Measurements from ENCODE around the gene TRIO. TPM values are rescaled to one million over a fixed set of nuclear protein-coding genes. Genes with fewer than 3 reads are reported as not detected.

TRIO gene
- total RNA-seq, 6 donors from 2014 or later, result 138 to 408 (median 156) TPM

GRCh38 chr5:14193496-14193895, 50.4 kb downstream of the TRIO start:
- Histone ChIP-seq H3K27me3 (no peaks in the 10 kb centered on the region), H3K4me3 (no peak overlapping the region), H3K36me3 (no peaks in the 10 kb centered on the region), H3K4me1 (peaks cover 12 to 38% (median 20%) of the 10 kb centered on the region in 4 donors), H3K27ac (no peak overlapping the region), H3K9me3 (no peaks in the 10 kb centered on the region)
- ATAC-seq (ENCODE audit: low FRiP score in 2 of 2) (no peak), DNase-seq (no peak)
- no peak for TF ChIP-seq CTCF (IDR thresholded peaks at IDR 0.05)
- TF ChIP-seq EP300 (IDR thresholded peaks at IDR 0.05), result no peak
- no peak for TF ChIP-seq POLR2A (IDR thresholded peaks at IDR 0.05)
- 74 to 86% methylated on average over 4 of the region's 4 CpGs for WGBS, 2 donors

GRCh38 chr5:14195588-14195987, 52.4 kb downstream of the TRIO start:
- TF ChIP-seq CTCF (IDR thresholded peaks at IDR 0.05), result no peak
- no peak for TF ChIP-seq POLR2AphosphoS5 (IDR thresholded peaks at IDR 0.05)
- no peak for TF ChIP-seq EP300 (IDR thresholded peaks at IDR 0.05)
- TF ChIP-seq POLR2A (IDR thresholded peaks at IDR 0.05), result no peak
- H3K4me1 ChIP-seq, result peaks cover 4 to 28% (median 9%) of the 10 kb centered on the region in 4 donors
- H3K36me3 ChIP-seq, result no peaks in the 10 kb centered on the region
- WGBS, 2 donors, result 85 to 86% methylated on average over 5 of the region's 5 CpGs
- no peak overlapping the region for H3K27ac ChIP-seq
- ATAC-seq (ENCODE audit: low FRiP score in 2 of 2), result no peak
- H3K27me3 ChIP-seq, result no peaks in the 10 kb centered on the region
- no peak for DNase-seq
- H3K9me3 ChIP-seq, result no peaks in the 10 kb centered on the region
- no peak overlapping the region for H3K4me3 ChIP-seq

GRCh38 chr5:14197056-14197455, 53.9 kb downstream of the TRIO start:
- no peak for ATAC-seq (ENCODE audit: low FRiP score in 2 of 2)
- DNase-seq, result no peak
- H3K4me1 ChIP-seq, result peaks cover 0 to 21% (median 13%) of the 10 kb centered on the region in 4 donors

GRCh38 chr5:14199902-14200301, 56.8 kb downstream of the TRIO start:
- no peak overlapping the region for H3K27ac ChIP-seq
- 79 to 83% methylated on average over 6 of the region's 6 CpGs for WGBS, 2 donors
- peaks cover 16 to 34% (median 28%) of the 10 kb centered on the region in 4 donors for H3K4me1 ChIP-seq
- H3K27me3 ChIP-seq, result no peaks in the 10 kb centered on the region
- no peak for TF ChIP-seq CTCF (IDR thresholded peaks at IDR 0.05)
- TF ChIP-seq EP300 (IDR thresholded peaks at IDR 0.05), result no peak
- TF ChIP-seq POLR2A (IDR thresholded peaks at IDR 0.05), result no peak
- TF ChIP-seq POLR2AphosphoS5 (IDR thresholded peaks at IDR 0.05), result no peak
- H3K9me3 ChIP-seq, result no peaks in the 10 kb centered on the region
- H3K4me3 ChIP-seq, result no peak overlapping the region
- DNase-seq (no peak), ATAC-seq (ENCODE audit: low FRiP score in 2 of 2) (no peak)
- H3K36me3 ChIP-seq, result no peaks in the 10 kb centered on the region

More at GRCh38 chr5:14197056-14197455, 53.9 kb downstream of the TRIO start:
- Histone ChIP-seq H3K36me3 (no peaks in the 10 kb centered on the region), H3K4me3 (no peak overlapping the region), H3K27ac (no peak overlapping the region), H3K27me3 (no peaks in the 10 kb centered on the region), H3K9me3 (no peaks in the 10 kb centered on the region)
- WGBS, 2 donors, result 68 to 69% methylated on average over 5 of the region's 5 CpGs
- TF ChIP-seq POLR2AphosphoS5 (IDR thresholded peaks at IDR 0.05), result no peak
- no peak for TF ChIP-seq EP300 (IDR thresholded peaks at IDR 0.05)
- no peak for TF ChIP-seq POLR2A (IDR thresholded peaks at IDR 0.05)
- TF ChIP-seq CTCF (IDR thresholded peaks at IDR 0.05), result no peak

GRCh38 chr5:14200312-14200990, 57.3 kb downstream of the TRIO start:
- DNase-seq, result no peak
- H3K27me3 ChIP-seq, result no peaks in the 10 kb centered on the region
- WGBS, 2 donors, result 93 to 94% methylated on average over 11 of the region's 11 CpGs
- no peak for ATAC-seq (ENCODE audit: low FRiP score in 2 of 2)
- H3K4me3 ChIP-seq, result no peak overlapping the region
- H3K9me3 ChIP-seq, result no peaks in the 10 kb centered on the region
- H3K27ac ChIP-seq, result no peak overlapping the region
- no peak for TF ChIP-seq POLR2AphosphoS5 (IDR thresholded peaks at IDR 0.05)
- TF ChIP-seq CTCF (IDR thresholded peaks at IDR 0.05), result no peak
- no peak for TF ChIP-seq POLR2A (IDR thresholded peaks at IDR 0.05)
- no peak for TF ChIP-seq EP300 (IDR thresholded peaks at IDR 0.05)
- H3K36me3 ChIP-seq, result no peaks in the 10 kb centered on the region
- peaks cover 16 to 38% (median 33%) of the 10 kb centered on the region in 4 donors for H3K4me1 ChIP-seq

Data from upper lobe of left lung (tissue), 6 donors.